Jurkat, Clone E6-1 (cell line): ENCODE results near the gene MXD4. TPM values are rescaled to one million over a fixed set of nuclear protein-coding genes. Genes with fewer than 3 reads are reported as not detected.

ENCODE experiments used
- DNase-seq: peaks from one replicate; pipeline ENCODE4 v3.0.0-alpha.2; 2011; ENCODE audit warnings: low read depth, low spot score
- H3K4me3 ChIP-seq: 2 replicates; pipeline ENCODE4 v1.5.1; 2011; ENCODE audit warnings: mild to moderate bottlenecking, low read length, control low read depth, moderate library complexity
- polyA plus RNA-seq: library from polyadenylated mRNA; unstranded; fragments of >200 nt; gene quantifications from one replicate; pipeline ENCODE4 v1.2.1, GENCODE V29; 2012; ENCODE audit warnings: missing spikeins; ENCODE audit not compliant: insufficient read length, insufficient read depth

The MXD4 gene, protein sequence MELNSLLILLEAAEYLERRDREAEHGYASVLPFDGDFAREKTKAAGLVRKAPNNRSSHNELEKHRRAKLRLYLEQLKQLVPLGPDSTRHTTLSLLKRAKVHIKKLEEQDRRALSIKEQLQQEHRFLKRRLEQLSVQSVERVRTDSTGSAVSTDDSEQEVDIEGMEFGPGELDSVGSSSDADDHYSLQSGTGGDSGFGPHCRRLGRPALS
- 29.2 TPM for polyA plus RNA-seq

DNA sequence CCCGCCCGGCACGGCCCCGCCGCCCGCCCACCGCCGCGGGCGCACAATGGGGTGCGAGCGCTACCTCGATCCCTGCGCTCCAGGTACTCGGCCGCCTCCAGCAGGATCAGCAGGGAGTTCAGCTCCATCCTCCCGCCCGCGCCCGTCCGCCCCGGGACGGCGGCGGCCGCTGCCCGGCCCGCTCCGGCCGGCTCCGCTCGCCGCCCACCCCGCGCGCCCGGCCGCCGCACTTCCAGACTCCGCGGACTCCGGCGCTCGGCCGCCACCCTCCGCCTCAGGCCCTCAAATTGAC lies at the start of gene MXD4:
Gene MXD4, minus strand, starts transcription at position 257 of the 292 bp plus-strand sequence. Its CDS starts 129 bp downstream, at position 128.
- peak within 1 kb of the TSS; percentile 69 for H3K4me3 ChIP-seq
- no peak for DNase-seq

DNA sequence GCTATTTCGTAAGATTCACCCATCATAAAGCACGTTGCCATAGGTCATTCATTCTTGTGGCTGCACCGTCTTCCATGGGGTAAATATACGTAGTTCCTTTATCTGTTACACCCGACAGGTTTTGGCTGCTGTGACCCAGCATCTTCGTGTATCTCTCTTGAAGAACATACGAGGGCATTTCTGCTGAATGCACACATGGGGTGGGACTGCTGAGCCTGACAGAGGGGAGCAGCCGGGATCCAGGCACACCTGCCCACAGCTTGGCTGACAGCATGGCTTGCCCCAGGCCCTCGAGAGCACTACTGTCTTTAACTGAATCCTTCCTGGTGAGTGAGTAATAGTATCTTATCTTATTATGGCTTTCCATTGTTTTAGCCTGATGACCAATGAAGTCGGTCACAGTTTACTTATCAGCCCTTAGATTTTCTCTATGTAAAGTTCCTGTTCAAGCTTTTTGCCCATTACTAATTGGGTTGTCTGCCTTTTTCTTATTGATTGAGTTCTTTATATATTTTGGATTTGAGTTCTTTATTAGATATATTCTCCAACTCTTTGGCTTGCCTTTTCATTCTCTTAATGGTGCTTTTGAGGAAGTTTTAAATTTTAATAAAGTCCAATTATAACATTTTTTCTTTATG lies 45.0 kb upstream of the MXD4 start:
- H3K4me3 ChIP-seq = no peak overlapping the region
- no peak for DNase-seq

DNA sequence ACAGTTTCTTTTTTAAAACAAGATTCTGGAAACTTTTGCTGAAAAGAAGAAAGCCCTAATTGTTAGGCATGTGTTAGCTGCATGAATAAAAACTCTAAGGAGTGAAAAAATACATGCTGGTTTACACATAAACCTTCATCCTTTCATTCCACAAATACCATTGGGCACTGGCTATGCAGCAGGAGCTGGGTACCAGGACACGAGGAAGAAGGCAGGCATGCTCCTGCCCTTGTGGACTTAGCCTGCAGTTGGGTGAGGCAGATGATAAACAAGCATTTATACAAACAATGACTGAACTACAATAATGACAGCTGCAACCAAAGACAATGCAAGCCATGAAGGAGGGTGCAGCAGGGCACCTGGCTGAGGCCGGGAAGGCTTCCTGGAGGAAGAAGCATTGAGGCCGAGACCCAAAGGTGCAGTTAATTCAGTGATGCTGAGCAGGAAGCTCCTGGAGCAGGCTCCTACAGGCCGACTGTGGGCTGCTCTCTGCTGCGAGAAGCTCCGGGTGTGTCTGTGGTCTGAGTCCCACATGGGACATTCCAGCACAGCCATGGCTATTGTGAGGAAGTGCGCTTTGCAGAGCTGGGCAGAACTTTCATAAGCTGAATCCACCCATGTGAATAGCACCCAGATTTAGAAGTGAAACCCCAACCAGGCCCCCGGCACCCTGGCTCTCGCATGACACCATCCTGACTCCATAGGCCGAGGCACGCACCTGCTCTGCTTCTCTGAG lies 44.0 kb upstream of the MXD4 start:
- no peak overlapping the region for H3K4me3 ChIP-seq
- DNase-seq = no peak

DNA sequence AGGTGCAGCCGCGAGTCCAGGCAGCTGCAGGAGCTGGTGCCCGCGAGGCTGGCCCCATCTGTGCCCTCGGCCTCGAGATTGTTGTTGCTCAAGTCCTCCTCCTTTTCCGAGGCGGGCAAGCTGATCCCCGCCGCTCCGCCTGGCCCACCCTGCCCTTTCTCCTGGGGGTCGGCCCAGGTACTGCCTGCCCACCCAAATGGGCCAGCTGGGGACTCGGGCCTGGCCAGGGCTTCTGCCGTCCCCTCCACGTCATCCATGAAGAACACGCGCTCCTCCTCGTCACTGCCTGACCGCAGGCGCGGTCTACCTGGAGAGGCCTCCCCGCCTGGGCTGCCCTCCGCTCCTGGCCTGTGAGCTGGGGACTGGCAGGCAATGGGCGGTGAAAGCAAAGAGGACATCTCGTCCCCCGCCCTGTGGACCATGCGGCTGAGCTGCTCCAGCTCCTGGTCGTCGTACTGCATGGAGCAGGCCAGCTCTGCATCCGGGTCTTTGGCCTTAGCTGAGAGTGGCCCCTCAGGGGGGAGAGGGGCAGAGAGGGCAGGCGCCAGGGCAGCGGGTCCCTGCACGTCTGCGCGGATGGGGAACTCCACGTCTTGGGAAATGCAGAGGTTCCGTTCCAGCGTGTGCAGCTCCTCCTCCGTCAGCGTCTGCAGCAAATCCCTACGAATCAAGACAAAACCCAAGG lies 43.1 kb upstream of the MXD4 start:
- no peak overlapping the region for H3K4me3 ChIP-seq
- no peak for DNase-seq

DNA sequence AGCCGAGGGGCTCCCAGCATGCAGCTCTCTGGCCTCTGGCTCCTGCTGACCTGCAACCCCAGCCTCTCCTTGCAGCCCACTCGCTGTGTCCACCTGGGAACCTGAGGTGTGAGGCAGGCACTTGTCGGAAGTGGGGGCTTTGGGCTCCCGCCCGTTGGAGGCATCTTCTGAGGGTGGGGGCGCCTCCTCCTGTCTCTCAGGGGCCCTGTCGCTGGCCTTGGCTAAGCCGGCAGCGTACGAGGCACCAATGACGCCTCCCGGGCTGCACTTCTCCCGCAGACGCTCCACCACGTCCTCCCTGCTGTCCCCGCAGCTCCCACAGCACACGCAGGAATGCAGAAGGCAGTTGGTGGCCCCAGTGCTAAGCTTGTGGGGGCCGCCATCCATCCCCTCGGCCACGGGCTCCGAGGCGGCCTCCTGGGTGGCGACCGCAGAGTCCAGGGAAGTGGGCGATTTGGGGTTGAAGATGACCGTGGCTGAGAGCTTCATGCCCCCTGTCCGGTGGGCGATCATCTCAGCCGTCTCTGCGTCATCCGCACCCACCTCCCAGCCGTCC lies 42.5 kb upstream of the MXD4 start:
- DNase-seq = no peak

DNA sequence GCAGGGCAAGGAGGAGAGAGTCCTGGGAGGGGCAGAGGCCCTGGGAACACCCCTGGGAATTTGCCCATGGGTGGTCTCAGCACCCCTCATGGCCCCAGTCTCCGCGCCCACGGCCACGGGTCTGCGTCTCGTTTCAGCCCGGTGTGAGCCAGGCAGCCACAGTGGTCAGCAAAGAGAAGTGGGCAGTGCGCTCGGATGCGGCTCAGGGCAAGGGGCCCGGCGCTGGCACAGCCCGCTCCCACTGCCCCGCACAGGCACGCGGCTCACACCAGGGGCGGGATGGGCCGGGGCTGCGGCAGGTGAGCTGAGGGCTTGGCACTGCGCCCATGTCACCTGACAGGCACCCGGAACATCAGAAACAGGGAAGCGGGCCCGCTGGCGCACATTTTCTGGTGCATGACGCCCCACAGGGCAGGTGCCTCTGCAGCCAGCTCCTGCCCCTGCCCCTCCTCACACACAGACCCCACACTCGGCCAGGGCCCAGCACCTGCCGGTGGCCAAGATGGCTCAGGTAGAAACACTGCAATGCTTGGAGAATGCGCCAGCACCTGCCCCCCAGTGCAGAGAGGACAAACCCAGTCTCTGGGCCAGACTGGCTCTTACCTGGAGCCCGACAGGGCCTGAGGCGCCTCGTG lies 41.9 kb upstream of the MXD4 start:
- no peak for DNase-seq
- H3K4me3 ChIP-seq = no peak overlapping the region

More for the DNA sequence above, 42.5 kb upstream of the MXD4 start:
- H3K4me3 ChIP-seq = no peak overlapping the region

DNA sequence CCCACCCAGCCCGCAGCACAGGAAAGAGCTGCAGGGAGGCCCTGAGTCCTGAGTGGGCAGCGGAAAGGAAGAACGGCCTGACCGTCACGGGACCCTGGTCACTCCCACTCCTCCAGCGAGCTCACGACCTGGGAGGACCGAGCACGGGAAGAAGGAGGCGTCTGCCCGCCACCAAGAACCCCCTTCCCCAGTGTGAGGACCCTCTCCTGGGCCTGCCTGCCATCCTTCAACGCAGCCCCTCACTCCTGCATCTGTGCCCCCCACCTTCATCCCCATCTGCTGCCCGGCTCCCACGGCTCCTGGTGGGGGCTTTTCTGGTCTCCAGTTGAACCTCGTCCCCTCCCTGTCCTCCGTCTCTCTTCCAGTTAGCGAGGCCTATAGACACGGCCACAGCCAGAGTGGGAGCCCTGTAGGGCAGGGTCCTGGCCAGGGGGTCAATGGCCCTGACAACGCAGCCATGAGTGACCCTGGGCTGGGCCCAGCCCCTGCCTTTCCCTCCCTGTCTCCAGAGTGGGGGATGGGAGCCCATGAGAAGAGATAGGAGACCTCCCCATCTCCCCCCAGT lies 41.3 kb upstream of the MXD4 start:
- H3K4me3 ChIP-seq = no peak overlapping the region
- no peak for DNase-seq

DNA sequence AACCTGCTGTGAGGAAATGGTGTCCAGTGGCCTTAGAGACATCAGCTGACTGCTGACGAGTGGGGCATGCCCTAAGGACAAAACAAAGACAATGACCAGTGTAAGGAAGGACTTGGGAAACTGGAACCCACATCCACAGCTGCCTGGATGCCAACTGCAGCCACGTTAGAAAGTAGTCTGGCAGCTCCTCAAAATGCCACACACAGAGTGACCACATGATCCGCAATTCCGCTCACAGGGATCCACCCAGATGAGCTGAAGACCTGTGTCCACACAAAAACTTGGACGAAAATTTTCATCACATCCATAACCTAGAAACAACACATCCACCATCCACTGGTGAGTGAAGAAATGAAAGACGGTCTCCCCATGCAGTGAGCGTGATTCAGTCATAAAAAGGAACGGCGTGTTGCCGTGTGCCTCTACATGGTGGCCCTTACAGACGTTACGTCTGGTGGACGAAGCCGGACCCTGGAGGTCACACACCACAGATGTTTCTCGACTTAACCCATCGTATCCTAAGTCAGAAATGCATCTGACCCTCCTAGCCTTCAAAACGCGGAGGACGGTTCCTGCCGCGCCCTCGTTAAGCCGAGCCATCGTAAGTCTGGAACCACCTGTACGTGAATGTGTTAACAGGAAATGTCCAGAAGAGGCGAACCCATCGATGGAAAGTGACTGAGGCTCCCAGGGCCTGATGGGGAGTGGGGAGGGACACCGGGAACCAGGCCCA lies 40.6 kb upstream of the MXD4 start:
- no peak for DNase-seq
- H3K4me3 ChIP-seq = no peak overlapping the region

DNA sequence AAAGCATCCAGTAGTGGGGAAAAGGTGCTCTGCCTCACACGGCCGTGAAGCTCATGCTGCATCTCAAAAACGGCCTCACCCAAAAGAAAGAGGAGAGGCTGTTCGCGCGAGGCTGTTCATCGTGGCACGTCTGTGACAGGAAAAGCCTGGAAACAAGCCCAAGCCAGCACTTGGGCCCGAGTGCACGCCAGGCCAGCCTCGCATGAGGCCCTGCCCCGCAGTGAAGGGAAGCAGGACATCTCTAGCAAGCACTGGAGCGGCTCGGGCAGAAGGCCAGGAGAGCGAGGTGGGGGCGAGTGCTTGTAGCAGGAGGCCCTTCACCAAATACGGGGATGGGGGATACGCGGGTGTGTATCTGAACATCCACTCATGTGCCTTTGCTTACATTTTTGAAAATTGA lies 39.9 kb upstream of the MXD4 start:
- no peak for DNase-seq
- H3K4me3 ChIP-seq = no peak overlapping the region

DNA sequence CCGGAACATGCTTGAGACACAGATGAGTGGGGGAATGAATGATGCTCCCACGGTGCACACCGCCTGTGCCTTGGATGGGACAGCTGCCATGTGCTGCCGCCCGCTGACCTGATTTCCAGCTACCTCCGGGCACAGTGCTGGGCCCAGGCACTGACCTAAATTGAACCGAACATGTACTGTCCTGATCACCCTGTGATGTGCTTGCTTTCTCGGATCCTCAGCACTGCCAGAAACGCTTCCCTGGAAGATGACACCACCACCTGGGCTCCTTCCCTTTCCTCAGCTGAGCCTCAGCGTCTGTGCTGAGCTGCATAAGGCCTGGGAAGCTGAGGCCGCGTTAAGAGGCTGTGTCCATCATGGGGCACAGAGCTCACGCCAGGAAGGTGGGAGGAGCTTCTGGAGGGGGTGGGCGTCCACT lies 39.3 kb upstream of the MXD4 start:
- no peak for DNase-seq
- no peak overlapping the region for H3K4me3 ChIP-seq

DNA sequence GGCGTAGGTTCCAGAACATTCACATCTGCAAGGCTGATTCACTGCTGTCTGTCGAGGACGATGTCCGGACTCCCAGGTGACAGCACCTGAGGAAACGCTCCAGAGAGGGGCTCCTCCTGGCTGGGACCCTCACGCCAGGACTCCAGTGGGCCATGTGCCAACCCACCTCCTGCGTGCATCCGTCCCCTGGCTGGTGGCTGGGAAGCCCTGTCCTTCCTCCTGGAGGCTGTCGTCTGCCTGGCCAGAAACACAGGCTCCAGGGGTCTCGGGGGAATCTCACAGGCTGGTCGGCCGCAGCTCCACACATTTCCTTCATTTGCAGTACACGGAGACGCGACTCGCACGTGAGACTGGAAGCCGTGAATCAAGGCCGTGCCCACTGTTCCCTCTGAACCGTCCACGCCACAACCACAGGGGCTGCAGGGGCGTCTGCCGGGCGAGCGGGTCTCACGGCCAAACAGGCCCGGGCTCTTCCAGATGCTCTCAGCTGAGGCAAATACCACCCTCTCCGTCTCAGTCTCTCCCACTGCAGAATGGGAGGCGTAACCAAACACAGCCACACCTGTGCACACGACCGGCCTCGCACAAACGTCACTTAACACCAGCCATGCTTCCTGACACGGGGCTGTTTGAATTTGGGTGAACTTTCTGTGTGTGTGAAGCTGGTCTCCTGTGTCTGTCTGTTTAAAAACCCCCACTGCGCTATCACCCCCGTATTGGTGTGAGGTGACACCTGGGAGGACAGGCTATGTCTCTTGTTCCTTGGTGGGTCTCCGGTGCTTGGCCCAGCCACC lies 38.7 kb upstream of the MXD4 start:
- DNase-seq = no peak
- no peak overlapping the region for H3K4me3 ChIP-seq

DNA sequence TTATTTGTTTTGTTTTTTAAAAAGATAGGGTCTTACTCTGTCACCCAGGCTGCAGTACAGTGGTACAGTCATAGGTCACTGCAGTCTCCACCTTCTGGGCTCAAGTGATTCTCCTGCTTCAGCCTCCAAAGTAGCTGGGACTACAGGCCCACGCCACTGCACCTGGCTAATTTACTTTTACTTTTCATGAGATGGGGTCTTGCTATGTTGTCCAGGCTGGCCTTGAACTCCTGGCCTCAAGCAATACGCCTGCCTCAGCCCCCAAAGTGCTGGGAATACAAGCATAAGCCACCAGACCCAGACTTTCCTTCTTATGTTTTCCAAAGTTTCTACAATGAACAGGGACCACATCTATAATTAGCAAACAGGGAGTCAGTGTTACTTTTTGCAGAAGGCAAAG lies 37.9 kb upstream of the MXD4 start:
- no peak overlapping the region for H3K4me3 ChIP-seq
- no peak for DNase-seq

DNA sequence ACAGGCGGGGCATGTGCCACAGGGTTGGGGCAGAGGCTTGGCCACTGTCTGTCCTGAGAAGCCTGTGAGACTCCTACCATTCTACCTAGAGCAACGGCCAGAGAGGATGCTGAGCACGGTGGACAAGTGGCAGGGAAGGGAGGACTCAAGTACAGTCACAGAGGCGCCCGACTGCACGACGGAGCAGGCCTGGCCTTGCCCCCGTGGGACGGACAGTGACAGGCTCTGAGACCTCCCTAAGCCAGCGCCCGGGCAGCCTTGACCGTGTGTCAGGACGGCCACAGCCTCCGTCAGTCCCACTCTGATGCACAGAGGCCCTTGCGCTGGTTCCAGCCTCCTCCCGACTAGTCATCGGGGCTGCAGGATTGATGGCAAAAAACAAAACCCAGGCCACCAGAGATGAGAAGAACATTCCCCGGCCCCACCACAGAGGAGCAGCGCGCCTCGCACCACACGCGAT lies 36.7 kb upstream of the MXD4 start:
- DNase-seq = no peak
- no peak overlapping the region for H3K4me3 ChIP-seq

DNA sequence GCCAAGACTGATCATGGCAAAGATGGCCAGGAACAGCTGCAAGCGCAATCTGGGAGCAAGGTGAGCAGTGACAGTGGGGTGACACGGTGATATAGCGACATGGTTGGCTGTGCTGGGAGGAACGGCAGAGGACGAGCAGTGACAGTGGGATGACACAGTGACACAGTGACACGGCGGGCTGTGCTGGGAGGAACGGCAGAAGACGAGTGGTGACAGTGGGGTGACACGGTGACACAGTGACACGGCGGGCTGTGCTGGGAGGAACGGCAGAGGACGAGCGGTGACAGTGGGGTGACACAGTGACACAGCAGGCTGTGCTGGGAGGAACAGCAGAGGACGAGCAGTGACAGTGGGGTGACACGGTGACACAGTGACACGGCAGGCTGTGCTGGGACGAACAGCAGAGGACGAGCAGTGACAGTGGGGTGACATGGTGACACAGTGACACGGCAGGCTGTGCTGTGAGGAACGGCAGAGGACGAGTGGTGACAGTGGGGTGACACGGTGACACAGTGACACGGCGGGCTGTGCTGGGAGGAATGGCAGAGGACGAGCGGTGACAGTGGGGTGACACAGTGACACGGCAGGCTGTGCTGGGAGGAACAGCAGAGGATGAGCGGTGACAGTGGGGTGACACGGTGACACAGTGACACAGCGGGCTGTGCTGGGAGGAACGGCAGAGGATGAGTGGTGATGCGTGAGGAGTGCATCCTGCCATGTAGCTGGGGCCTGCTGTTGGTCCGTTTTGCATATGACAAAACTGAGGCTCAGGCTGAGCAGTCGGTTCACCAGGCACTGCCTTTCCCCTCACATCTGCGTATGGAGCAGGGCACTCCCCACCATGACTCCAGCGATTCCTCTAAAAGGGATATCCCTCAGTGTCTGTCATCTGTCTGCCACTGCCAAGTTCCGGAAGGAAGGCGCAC lies 36.0 kb upstream of the MXD4 start:
- no peak for DNase-seq
- H3K4me3 ChIP-seq = no peak overlapping the region

DNA sequence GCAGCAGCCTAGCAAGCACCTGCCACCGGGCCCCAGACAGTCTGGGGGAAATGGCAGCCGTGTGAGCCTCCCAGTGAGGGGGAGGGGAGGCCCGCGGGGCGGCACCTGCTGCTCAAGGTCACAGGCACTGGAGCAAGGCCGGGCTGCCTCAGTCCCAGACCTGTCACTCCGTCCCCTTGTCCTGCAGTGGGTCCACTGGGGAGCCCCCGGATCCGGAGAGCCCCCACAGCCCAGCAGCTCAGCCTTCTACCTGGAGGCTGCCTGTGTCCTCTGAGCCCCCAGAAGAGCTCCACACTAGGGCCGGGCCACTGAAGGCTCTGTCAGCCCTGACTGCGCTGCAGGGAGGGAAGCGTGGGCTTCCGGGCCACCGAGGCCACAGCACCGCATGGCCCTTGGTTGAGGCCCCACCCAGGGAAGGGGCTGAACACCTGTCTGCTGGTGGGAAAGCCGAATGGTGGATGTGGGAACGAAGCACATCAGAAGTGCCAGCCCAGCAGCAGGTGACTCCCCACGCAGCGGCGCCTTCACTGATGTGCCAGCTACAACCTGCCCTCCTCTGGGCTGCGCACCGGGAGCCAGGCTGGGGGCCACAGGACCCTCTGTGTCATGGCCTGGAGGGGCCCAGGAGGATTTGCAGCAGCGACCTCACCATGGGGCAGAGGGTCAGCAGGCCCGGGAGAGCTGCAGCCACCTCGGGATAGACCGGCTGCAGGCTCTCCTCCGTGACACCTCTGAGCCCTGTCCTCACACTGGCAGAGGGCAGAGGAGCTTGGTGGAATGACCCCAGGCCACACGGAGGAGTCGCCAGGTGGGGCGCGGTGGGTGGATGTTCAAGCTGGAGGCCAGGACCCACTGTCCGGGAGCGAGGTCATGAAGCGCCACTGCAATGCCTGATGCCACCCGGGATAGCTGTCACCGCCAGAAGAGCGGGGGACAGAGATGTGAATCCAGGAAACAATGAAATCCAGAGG lies 35.0 kb upstream of the MXD4 start:
- peak overlapping the region; percentile 18; the same call in 1 of the 2 replicates for H3K4me3 ChIP-seq
- peak; percentile 80 for DNase-seq
